Activated naive CD4-positive, alpha-beta T cell treated with anti-CD3 and anti-CD28 coated beads, Interleukin-2, amount 50 U/mL, for 16 hours (primary cell): ENCODE measurements around the gene LDLRAD2.
"Not testable (repeated sequence)": the region's sequence is repeated elsewhere in the genome, so short reads cannot be mapped to it uniquely, and the experiment has no call there.

ENCODE experiments used
- DNase-seq: peaks from one replicate; pipeline ENCODE4 v3.0.0-alpha.2; 2020

The LDLRAD2 gene, protein sequence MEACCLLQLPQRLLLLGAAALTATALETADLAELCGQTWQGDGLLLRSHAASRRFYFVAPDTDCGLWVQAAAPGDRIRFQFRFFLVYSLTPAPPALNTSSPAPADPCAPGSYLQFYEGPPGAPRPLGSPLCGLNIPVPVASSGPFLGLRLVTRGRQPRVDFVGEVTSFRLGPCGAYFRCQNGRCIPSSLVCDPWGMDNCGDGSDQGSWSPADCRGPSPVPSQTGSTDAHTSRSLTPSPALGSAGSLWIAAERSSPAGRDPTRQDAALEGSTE

DNA sequence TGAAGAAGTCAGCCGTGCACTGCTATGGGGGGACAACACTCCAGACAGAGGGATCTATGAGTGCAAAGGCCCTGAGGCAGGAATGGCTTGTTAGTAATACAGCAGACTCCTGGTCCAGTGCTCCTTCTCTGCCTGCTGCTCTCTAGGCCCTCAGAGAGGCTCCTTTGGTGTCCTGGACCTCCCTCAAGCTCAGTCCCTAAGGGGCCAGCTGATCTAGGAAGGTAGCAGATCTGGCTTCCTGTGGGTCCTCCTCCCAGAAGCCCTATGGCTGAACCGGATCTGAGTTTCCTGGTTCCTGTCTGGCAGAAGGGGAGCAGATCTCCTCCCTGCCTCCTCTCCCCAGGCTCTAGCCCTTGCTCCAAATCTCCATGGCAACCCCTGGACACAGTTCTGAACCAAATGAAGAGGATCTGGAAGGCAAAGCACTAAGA is at the start of gene LDLRAD2:
TSS of gene LDLRAD2 (plus strand) at position 391 of the 431 bp plus-strand sequence. CDS start 187 bp downstream, outside the sequence.
- no peak for DNase-seq

DNA sequence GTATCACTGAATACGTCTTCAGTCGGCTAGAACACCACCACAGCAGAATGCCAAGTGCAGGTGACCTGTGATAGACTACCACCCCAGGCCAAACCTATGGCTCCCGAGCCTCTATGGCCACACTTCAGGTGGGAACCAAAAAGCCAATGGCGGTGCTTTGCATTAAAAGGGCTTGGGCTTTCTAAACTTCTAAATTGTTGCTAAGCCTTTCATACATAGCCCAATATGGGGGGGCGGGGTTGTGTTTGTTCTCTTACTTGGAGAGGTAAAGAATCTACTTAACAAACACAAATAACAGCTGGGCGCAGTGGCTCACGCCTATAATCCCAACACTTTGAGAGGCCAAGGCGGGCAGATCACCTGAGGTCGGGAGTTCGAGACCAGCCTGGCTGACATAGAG is 48.8 kb upstream of the LDLRAD2 start:
- DNase-seq: no peak

DNA sequence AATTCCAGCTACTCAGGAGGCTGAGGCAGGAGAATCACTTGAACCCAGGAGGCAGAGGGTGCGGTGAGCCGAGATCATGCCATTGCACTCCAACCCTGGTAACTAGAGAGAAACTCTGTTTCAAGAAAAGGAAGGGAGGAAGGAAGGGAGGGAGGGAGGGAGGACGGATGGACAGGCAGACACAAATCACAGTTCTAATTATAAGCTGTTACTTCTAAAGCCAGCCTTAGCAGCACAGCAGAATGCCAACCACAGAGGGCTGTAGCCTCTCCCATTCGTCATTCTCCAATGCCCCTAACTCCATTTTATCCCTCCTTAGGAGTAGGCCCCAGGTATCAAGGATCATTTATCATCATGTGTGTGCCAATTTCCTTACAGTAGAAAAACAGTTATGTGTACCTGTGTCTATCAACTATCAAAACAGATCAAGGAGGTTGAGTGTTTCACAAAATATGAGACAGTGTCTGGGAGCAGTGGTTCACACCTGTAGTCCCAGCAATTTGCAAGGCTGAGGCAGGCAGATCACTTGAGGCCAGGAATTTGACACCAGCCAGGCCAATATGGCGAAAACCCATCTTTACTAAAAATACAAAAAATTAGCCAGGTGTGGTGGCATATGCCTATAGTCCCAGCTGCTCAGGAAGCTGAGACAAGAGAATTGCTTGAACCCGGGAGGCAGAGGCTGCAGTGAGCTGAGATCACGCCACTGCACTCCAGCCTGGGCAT is 48.2 kb upstream of the LDLRAD2 start:
- no peak for DNase-seq

DNA sequence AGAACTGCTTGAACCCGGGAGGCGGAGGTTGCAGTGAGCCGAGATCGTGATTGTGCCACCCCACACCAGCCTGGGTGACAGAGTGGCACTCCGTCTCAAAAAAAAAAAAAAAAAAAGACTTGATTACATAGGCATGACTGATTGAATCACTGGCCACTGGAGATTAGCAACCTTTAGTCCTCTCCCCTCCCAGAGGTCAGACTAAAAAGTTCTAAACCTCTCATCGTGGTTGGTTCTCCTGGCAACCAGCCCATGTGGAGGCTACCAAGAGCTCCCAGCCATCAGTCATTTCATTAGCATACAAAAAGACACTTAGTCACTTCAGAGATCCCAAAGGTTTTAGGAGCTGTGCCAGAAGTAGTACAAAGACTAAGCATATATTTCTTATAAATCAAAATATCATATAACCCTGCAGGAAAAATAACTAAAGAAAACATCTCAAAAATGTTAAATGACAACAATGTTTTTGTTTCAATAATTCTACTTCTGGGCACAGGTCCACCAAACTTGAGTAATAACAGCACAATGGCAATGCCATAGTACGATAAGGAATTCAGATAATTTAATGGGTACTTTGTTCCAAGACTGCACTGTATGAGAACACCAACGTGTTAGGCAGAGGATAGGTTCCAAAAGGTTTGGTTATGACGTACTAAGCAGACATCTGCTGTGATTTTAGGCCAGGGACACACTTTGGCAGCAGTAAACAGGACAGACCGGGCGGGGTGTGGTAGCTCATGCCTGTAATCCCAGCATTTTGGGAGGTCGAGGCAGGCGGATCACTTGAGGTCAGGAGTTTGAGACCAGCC is 47.2 kb upstream of the LDLRAD2 start:
- no peak for DNase-seq

DNA sequence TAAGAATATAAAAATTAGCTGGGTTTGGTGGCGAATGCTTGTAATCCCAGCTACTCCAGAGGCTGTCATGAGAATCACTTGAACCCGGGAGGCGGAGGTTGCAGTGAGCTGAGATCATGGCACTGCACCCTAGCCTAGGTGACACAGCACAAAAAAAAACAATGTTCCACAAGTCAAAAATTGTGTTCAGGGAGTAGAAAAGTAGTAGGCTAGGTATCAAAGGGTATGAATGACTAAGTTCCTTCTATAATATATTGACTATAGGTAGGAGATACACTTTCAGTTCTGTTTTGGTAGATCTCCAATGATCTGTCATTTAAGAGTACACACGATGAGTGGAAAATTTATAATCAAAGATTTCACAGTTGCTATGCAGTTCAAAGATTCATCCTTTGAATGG is 45.9 kb upstream of the LDLRAD2 start:
- no peak for DNase-seq

DNA sequence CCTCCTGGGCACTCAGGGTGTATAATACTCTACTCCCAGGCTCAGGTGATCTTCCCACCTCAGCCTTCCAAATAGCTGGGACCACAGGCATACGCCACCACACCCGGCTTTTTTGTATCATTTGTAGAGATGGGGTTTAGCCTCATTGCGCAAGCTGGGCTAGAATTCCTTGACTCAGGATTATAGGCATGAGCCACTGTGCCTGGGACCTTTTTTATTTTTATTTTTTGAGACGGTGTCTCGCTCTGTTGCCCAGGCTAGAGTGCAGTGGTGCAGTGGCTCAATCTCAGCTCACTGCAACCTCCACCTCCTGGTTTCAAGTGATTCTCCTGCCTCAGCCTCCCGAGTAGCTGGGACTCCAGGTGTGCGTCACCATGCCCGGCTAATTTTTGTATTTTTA is 45.0 kb upstream of the LDLRAD2 start:
- DNase-seq: not testable (repeated sequence)

DNA sequence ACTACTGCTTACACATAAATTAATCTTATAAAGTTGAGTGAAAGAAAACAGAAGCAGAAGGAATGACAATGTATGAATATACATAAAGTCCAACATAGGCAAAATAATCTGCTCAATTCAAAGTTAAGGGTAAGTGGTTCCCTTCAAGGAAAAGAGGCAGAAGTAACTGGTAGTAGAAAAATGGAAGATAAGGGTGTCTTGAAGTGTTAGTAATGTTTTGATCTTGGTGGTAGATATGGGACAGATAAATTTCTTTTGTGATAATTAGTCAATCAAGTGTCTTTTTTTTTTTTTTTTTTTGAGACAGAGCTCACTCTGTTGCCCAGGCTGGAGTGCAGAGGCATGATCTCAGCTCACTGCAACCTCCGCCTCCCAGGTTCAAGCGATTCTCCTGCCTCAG is 41.9 kb upstream of the LDLRAD2 start:
- DNase-seq: no peak

DNA sequence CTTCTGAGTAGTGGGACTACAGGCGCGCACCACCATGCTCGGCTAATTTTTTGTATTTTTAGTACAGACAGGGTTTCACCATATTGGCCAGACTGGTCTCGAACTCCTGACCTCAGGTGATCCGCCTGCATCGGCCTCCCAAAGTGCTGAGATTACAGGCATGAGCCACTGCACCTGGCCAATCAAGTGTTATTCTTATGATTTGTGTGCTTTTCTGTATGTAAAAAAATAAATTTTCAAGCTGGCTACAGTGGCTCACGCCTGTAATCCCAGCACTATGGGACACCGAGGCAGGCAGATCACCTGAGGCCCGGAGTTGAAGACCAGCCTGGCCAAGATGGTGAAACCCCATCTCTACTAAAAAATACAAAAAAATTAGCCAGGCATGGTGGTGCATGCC is 41.5 kb upstream of the LDLRAD2 start:
- not testable (repeated sequence) for DNase-seq

DNA sequence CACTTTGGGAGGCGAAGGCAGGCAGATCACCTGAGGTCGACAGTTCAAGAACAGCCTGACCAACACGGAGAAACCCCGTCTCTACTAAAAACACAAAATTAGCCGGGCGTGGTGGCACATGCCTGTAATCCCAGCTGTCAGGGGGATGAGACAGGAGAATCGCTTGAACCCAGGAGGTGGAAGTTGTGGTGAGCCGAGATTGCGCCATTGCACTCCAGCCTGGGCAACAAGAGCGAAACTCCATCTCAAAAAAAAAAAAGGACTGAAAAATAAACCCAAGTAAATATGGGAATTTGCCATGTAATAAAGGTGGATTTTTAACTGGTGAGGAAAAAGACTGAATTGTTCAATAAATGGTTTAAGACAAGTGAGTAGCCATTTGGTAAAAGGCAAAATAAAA is 40.4 kb upstream of the LDLRAD2 start:
- not testable (repeated sequence) for DNase-seq

DNA sequence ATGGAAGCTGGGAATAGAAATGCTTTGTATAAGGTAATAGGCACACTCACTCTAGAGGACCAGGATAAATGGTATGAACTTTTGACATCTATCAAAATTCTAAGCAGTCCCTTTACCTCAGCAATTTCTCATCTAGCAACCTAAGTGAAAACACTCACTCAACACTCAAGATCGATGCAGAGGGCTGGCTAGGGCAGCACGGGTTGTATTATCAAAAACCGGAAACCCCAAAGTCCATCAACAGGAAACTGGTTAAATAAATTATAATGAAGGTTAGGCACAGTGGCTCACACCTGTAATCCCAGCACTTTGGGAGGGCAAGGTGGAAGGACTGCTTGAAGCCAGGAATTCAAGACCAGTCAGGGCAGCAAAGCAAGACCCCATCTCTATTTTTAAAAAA is 38.5 kb upstream of the LDLRAD2 start:
- DNase-seq: no peak

DNA sequence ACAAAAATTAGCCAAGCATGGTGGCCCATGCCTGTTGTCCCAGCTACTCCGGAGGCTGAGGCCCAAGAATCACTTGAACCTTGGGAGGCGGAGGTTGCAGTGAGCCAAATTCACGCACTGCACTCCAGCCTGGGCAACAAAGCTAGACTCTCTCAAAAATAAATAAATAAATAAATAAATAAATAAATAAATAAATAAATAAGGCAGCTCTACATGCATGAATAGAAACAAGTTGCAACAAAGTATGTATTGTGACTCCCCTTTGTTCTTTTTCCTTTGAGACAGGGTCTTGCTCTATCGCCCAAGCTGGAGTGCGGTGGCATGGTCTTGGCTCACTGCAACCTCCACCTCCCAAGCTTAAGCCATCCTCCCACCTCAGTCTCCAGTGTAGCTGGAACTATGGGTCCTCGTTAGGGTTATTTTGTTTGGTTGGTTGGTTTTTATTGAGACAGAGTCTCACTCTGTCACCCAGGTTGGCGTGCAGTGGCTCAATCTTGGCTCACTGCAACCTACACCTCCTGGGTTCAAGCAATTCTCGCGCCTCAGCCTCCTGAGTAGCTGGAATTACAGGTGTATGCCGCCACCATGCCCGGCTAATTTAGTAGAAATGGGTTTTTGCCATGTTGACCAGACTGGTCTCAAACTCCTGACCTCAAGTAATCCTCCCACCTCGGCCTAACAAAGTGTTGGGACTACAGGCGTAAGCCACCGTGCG is 37.1 kb upstream of the LDLRAD2 start:
- no peak for DNase-seq

DNA sequence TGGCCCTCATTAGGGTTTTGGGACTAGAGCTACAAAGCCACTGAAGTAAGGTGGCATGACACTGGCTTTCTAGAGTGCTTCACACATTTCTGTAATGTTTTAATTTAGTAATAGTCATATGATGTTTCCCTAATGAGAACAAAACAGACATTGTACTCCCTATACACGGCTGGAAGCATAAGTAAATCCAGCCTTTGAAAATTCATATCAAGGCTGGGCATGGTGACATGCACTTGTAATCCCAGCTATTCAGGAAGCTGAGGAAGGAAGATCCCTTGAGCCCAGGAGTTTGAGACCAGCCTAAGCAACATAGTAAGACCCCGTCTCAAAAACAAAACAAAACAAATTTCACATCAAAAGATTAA is 36.5 kb upstream of the LDLRAD2 start:
- DNase-seq: no peak

DNA sequence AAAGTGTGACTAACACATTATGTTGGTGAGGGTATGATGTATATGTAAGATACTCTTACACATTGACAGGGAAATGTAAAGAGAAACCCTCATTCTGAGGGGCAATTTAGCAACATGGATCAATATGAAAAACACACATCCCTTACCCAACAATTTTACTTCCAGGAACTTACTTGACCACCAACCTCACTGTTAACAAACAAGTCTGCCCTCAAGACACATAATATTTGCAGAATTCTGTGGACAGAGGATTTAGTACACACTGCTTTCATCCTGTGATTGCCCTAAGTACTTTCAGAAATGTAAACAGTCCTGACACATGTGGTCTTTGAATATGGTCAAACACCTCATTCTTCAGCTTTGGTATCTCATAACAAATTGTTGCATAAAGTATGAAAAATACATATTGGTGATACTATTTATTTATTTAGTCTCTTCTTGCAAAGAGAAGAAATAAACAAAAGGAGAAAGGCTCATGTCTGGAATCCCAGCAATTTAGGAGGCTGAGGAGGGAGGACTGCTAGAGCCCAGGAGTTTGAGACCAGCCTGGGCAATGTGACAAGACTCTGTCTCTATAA is 36.0 kb upstream of the LDLRAD2 start:
- DNase-seq: no peak

DNA sequence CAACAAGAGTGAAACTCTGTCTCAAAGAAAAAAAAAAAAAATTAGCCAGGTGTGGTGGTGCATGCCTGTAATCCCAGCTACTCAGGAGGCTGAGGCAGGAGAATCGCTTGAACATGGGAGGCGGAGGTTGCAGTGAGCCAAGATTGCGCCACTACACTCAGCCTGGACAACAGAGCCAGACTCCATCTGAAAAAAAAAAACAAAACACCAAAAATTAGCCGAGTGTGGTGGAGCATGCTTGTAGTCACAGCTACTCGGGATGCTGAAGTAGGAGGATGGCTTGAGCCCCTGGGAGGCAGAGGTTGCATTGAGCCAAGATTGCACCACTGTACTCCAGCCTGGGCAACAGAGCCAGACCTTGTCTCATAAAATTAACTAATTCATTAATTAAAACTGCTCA is 35.1 kb upstream of the LDLRAD2 start:
- DNase-seq: not testable (repeated sequence)

DNA sequence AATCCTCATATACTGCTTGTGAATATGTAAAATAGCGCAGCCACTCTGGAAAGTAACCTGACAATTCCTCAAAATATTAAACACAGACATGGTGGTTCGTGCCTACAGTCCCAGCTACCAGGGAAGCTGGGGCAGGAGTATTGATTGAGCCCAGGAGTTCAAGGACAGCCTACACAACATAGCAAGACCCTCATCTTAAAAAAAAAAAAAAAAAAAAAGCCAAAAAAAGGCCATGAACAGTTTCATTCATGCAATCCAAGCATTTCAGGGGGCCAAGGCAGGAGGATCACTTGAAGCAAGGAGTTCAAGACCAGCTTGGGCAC is 33.7 kb upstream of the LDLRAD2 start:
- no peak for DNase-seq

DNA sequence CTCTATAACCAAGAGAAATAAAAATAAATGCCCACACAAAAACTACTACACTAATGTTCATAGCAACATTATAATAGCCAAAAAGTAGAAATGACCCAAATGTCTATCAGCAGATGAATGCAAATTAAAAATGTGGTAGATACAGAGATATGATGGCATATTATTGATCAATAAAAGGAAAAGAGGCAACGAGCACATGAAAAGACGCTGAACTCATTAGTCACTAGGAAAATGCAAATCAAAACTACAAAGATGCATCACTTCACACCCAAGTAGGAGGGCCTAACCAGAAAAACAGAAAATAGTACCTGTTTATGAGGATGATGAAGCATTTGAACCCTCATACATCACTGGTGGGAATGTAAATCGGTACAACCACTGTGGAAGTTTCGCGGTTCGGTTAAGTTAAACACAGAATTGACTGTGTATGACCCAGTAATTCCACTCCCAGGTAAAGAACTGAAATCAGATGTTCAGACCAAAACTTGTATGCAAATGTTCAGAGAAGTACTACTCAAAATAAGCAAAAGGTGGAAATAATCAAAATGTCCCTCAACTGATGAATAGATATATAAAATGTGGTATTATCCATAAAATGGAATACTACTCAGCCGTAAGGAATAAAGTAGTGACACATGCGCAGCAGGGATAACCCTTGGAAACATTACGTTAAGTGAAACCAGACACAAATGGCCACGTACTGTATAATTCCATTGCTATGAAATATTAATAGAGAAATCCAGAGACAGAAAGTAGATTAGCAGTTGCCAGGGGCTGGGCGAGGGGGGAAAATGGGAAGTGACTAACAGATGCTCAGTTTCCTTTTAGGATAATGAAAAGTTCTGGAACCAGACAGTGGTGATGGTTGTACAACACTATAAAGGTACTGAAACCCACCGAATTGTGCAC is 32.2 kb upstream of the LDLRAD2 start:
- peak; percentile 62 for DNase-seq

DNA sequence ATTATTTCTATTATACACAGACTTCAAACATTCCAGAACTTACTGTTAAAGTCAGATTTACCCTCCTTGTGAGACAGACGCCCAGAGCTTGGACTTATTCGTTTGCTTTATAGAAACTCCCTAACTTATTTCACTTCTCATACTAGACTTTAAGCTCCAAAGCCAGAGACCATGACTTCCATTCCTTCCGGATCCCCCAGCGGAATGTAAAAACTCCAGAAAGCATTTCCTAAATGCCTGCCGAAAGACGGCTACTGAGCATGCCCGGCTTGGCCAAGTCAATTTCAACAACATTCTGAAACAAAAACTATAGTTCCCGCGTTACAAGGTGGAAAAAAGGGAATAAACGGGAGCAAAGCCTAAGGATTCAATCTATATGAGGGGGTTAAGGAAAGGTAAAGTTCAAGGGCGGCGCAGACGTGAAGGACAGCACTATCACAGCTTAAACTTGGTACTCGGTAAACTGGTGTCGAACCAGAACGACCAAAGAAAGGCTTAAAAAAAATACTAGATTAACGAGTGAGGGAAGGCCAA is 30.2 kb upstream of the LDLRAD2 start:
- DNase-seq: no peak

DNA sequence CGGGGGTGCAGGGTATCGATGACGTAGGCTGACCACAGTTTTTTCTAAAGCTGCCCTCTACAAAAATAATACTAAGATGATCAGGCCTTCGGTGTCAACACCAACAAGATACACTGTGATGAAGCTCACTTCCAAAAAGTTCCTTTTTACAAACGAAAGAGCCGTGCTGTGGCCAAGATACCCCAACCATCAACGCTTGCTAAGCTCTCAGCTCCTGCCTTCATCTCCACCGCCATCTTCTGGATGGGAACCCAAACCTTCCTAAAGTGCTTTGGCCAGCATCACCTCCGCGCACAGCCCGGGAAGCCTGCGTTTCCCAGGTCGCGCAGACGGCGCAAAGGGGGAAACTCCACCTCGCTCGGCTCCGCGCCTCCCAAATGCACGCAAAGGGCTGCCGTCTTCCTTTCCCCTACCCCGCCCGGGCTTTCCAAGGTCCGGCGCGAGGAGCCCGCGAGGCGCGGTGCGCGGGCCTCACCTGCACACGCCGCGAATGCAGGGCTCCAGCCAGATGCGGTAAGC is 29.7 kb upstream of the LDLRAD2 start:
- peak; percentile 42 for DNase-seq

DNA sequence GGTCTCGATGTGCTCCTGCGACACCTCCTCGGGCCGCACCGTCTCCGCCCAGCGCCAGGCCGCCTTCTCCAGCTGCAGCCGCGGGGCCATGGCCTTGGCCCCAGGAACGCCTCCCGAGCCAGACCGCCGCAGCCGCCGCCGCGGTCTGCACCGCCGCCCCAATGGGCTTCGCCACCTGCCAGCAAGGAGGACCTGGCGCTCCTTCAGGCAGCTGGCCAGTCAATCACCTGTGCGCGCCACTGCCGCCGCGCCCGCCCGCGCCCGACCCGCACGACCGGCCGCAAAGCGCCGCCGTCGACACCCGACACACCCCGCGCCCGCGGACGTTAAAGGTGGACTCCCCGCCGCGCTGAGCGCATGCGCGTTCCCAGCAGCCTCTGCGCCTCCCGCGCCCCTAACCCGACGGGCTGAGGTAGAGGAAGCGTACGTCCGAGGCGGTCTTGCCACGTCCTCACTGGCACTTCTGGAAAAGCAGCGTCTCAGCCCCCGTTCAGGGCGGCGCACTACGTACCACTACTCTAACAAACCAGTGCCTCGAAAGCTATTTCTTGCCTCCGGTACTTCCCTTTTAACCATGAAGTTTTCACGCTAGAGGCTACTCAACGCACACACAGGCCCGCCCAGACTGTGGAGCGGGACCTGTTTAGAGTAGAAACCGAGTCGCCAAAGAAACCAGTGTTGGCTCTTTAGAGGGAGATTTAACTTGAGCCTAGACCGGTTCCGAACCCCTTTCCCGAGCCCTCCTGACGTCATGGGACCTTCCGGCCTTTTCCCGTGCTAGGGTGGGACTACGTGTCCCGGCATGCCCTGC is 29.0 kb upstream of the LDLRAD2 start, which contains the start of gene USP48:
TSS of gene USP48 (minus strand) at position 282 of the 811 bp plus-strand sequence. CDS start at position 90, 192 bp downstream.
- DNase-seq: peak; percentile 98
